Measurements from ENCODE around the gene GINS1.

DNA sequence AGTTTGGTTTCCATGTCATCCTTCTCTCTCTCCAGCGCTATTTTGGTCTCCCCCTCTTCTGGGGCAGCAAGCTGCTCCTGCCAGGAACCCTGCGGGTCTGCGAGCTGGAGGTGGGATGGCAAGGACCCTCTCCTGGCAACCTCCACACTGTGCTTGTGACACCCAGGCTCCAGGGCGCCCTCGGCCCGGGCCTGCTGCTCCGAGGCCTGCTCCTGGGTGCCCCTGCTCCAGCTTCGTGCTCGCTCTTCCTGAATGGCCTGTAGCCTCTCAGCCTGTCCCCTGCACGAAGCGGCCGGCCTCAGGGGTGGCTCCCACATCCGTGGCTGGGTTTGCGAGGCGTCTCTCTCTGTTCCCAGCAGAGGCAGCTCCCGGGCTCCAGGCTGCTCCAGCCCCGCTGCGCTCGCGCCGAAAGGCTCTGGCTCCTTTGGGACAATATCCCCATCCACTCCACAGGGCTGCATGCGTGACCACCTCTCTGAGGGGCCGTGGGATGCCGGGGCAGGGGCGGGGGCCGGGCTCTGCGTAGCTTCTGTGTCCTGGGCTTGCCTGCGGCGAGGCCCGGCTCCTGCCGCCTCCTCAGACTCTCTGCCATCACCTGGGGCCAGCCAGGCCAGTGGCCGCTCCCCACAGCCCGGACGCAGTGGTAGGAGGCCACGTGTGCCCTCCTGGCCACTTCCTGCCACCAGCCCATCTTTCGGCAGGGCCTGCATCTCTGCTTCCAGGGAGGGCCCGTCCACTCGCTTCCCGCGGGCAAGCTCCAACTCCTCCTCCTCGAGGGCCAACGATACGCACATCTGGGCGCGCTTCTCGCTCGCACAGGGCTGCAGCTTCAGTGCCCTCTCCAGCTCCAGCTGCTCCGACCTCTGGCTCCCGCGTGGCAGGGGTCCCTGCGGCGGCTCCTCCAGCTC is 68.9 kb downstream of the GINS1 start:
- TF ChIP-seq, protein P1, sequence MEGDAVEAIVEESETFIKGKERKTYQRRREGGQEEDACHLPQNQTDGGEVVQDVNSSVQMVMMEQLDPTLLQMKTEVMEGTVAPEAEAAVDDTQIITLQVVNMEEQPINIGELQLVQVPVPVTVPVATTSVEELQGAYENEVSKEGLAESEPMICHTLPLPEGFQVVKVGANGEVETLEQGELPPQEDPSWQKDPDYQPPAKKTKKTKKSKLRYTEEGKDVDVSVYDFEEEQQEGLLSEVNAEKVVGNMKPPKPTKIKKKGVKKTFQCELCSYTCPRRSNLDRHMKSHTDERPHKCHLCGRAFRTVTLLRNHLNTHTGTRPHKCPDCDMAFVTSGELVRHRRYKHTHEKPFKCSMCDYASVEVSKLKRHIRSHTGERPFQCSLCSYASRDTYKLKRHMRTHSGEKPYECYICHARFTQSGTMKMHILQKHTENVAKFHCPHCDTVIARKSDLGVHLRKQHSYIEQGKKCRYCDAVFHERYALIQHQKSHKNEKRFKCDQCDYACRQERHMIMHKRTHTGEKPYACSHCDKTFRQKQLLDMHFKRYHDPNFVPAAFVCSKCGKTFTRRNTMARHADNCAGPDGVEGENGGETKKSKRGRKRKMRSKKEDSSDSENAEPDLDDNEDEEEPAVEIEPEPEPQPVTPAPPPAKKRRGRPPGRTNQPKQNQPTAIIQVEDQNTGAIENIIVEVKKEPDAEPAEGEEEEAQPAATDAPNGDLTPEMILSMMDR (IDR thresholded peaks at IDR 0.05; ENCODE audit: low read depth, low read length, missing input control): no peak
- TF ChIP-seq, protein P2, sequence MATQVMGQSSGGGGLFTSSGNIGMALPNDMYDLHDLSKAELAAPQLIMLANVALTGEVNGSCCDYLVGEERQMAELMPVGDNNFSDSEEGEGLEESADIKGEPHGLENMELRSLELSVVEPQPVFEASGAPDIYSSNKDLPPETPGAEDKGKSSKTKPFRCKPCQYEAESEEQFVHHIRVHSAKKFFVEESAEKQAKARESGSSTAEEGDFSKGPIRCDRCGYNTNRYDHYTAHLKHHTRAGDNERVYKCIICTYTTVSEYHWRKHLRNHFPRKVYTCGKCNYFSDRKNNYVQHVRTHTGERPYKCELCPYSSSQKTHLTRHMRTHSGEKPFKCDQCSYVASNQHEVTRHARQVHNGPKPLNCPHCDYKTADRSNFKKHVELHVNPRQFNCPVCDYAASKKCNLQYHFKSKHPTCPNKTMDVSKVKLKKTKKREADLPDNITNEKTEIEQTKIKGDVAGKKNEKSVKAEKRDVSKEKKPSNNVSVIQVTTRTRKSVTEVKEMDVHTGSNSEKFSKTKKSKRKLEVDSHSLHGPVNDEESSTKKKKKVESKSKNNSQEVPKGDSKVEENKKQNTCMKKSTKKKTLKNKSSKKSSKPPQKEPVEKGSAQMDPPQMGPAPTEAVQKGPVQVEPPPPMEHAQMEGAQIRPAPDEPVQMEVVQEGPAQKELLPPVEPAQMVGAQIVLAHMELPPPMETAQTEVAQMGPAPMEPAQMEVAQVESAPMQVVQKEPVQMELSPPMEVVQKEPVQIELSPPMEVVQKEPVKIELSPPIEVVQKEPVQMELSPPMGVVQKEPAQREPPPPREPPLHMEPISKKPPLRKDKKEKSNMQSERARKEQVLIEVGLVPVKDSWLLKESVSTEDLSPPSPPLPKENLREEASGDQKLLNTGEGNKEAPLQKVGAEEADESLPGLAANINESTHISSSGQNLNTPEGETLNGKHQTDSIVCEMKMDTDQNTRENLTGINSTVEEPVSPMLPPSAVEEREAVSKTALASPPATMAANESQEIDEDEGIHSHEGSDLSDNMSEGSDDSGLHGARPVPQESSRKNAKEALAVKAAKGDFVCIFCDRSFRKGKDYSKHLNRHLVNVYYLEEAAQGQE (IDR thresholded peaks at IDR 0.05): no peak
- TF ChIP-seq RAD21 (IDR thresholded peaks at IDR 0.05) (no peak), YY1 (IDR thresholded peaks at IDR 0.05) (no peak), TAF1 (conservative IDR thresholded peaks at IDR 0.05) (no peak)
- TF ChIP-seq, protein P3, sequence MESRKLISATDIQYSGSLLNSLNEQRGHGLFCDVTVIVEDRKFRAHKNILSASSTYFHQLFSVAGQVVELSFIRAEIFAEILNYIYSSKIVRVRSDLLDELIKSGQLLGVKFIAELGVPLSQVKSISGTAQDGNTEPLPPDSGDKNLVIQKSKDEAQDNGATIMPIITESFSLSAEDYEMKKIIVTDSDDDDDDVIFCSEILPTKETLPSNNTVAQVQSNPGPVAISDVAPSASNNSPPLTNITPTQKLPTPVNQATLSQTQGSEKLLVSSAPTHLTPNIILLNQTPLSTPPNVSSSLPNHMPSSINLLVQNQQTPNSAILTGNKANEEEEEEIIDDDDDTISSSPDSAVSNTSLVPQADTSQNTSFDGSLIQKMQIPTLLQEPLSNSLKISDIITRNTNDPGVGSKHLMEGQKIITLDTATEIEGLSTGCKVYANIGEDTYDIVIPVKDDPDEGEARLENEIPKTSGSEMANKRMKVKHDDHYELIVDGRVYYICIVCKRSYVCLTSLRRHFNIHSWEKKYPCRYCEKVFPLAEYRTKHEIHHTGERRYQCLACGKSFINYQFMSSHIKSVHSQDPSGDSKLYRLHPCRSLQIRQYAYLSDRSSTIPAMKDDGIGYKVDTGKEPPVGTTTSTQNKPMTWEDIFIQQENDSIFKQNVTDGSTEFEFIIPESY (IDR thresholded peaks at IDR 0.05): no peak
- TF ChIP-seq, protein P4, sequence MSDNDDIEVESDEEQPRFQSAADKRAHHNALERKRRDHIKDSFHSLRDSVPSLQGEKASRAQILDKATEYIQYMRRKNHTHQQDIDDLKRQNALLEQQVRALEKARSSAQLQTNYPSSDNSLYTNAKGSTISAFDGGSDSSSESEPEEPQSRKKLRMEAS (IDR thresholded peaks at IDR 0.05): no peak
